Measurements from ENCODE around the gene CRPPA. TPM values are rescaled to one million over a fixed set of nuclear protein-coding genes. Genes with fewer than 3 reads are reported as not detected.
"Not testable (repeated sequence)": the region's sequence is repeated elsewhere in the genome, so short reads cannot be mapped to it uniquely, and the experiment has no call there.

The CRPPA gene
- total RNA-seq, 2 donors from 2014 or later, result 0.81 to 0.99 TPM

- H3K9me3 ChIP-seq (ENCODE audit: control insufficient read depth, low read length, poor library complexity, severe bottlenecking), result no peaks in the 10 kb centered on the region
- DNase-seq (no peak), ATAC-seq (no peak)
- Mint-ChIP-seq H3K4me1 (no peaks in the 10 kb centered on the region), H3K4me3 (no peak overlapping the region), H3K36me3 (ENCODE audit: low read depth) (peaks cover 4% of the 10 kb centered on the region), H3K27ac (no peak overlapping the region), H3K27me3 (no peaks in the 10 kb centered on the region)
Observed at GRCh38 chr7:16399265-16399831, 22.0 kb downstream of the CRPPA start.

GRCh38 chr7:16398146-16399017, 23.0 kb downstream of the CRPPA start:
- H3K36me3 Mint-ChIP-seq (ENCODE audit: low read depth), result peaks cover 4% of the 10 kb centered on the region
- H3K4me3 Mint-ChIP-seq, result no peak overlapping the region
- H3K9me3 ChIP-seq (ENCODE audit: control insufficient read depth, low read length, poor library complexity, severe bottlenecking), result no peaks in the 10 kb centered on the region
- H3K4me1 Mint-ChIP-seq, result no peaks in the 10 kb centered on the region
- no peaks in the 10 kb centered on the region for H3K27me3 Mint-ChIP-seq
- no peak for DNase-seq
- ATAC-seq, result no peak
- no peak overlapping the region for H3K27ac Mint-ChIP-seq

DNA sequence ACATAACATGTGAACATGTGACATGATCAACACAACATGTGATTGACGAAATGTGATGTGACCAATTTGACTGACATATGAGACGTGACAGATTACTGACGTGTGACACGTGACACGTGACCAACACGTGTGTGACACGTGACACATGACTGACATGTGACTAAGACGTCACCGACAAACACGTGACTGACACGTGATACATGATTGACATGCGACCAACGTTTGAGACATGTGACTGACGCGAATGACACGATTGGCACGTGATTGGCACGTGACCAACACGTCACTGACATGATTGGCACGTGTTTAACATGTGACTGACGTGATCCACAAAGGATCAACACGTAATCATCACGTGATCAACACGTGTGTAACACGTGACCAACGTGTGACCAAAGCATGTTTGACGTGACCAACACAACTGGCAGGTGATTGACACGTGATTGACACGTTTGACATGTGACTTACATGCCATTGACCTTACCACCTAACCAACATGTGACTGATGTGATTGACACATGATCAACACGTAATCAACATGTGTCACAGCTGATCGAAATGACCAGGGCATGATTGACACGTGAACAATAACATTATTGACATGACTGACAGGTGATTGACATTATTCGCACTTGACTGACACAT, 23.7 kb downstream of the CRPPA start:
- ATAC-seq, result no peak
- Mint-ChIP-seq H3K4me1 (no peaks in the 10 kb centered on the region), H3K27ac (no peak overlapping the region), H3K36me3 (ENCODE audit: low read depth) (peaks cover 1% of the 10 kb centered on the region), H3K27me3 (no peaks in the 10 kb centered on the region), H3K4me3 (no peak overlapping the region)
- H3K9me3 ChIP-seq (ENCODE audit: control insufficient read depth, low read length, poor library complexity, severe bottlenecking), result no peaks in the 10 kb centered on the region
- DNase-seq, result no peak

GRCh38 chr7:16396766-16397500, 24.4 kb downstream of the CRPPA start:
- Mint-ChIP-seq H3K27me3 (no peaks in the 10 kb centered on the region), H3K27ac (no peak overlapping the region), H3K36me3 (ENCODE audit: low read depth) (no peaks in the 10 kb centered on the region), H3K4me1 (no peaks in the 10 kb centered on the region), H3K4me3 (no peak overlapping the region)
- no peak for DNase-seq
- H3K9me3 ChIP-seq (ENCODE audit: control insufficient read depth, low read length, poor library complexity, severe bottlenecking), result no peaks in the 10 kb centered on the region
- ATAC-seq, result no peak

GRCh38 chr7:16395121-16395520, 26.2 kb downstream of the CRPPA start:
- Mint-ChIP-seq H3K27ac (no peak overlapping the region), H3K27me3 (no peaks in the 10 kb centered on the region), H3K4me3 (no peak overlapping the region), H3K4me1 (no peaks in the 10 kb centered on the region), H3K36me3 (ENCODE audit: low read depth) (no peaks in the 10 kb centered on the region)
- DNase-seq (no peak), ATAC-seq (no peak)
- no peaks in the 10 kb centered on the region for H3K9me3 ChIP-seq (ENCODE audit: control insufficient read depth, low read length, poor library complexity, severe bottlenecking)

DNA sequence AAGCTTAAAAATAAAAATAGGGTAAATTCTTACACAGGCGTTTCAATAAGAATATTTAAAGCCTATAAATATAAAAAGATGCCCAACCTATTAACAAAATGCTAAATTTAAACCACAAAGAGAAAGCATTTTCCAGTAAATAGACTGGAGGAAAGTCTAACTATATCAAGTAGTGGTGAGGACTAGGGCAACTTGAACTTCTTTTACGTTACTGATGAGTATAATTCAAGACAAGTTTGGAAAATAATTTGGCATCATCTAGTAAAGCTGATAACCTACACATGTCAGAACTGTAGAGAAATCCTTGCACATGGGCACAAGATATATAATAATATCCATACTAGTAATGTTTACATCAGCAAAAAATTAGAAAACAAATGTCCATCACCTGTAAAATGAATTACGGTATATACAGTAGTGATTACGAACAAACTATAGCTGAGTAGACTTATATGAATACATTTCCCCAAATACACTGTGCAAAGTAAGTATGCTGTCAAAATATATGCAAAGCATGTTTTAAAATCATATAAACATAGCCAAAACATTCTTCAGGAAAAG, 27.4 kb downstream of the CRPPA start:
- Mint-ChIP-seq H3K27me3 (no peaks in the 10 kb centered on the region), H3K36me3 (ENCODE audit: low read depth) (peaks cover 4% of the 10 kb centered on the region), H3K4me1 (no peaks in the 10 kb centered on the region), H3K4me3 (no peak overlapping the region), H3K27ac (no peak overlapping the region)
- ATAC-seq (no peak), DNase-seq (no peak)
- H3K9me3 ChIP-seq (ENCODE audit: control insufficient read depth, low read length, poor library complexity, severe bottlenecking), result no peaks in the 10 kb centered on the region

GRCh38 chr7:16392990-16393523, 28.3 kb downstream of the CRPPA start:
- DNase-seq (no peak), ATAC-seq (no peak)
- Mint-ChIP-seq H3K27ac (no peak overlapping the region), H3K27me3 (no peaks in the 10 kb centered on the region), H3K4me3 (no peak overlapping the region), H3K4me1 (no peaks in the 10 kb centered on the region), H3K36me3 (ENCODE audit: low read depth) (peaks cover 4% of the 10 kb centered on the region)
- no peaks in the 10 kb centered on the region for H3K9me3 ChIP-seq (ENCODE audit: control insufficient read depth, low read length, poor library complexity, severe bottlenecking)

GRCh38 chr7:16383786-16384185, 37.6 kb downstream of the CRPPA start:
- H3K4me1 Mint-ChIP-seq; H3K9me3 ChIP-seq (ENCODE audit: control insufficient read depth, low read length, poor library complexity, severe bottlenecking); H3K4me3 Mint-ChIP-seq; H3K36me3 Mint-ChIP-seq (ENCODE audit: low read depth); H3K27me3 Mint-ChIP-seq; H3K27ac Mint-ChIP-seq; DNase-seq; ATAC-seq: not testable (repeated sequence)

- not testable (repeated sequence) for DNase-seq; H3K27ac Mint-ChIP-seq; H3K9me3 ChIP-seq (ENCODE audit: control insufficient read depth, low read length, poor library complexity, severe bottlenecking); ATAC-seq; H3K27me3 Mint-ChIP-seq; H3K36me3 Mint-ChIP-seq (ENCODE audit: low read depth); H3K4me3 Mint-ChIP-seq; H3K4me1 Mint-ChIP-seq
Observed at GRCh38 chr7:16383103-16383502, 38.2 kb downstream of the CRPPA start.

Other genes starting within 250 kb of the CRPPA start
- not detected for gene SOSTDC1, start 44.2 kb upstream of the CRPPA start, total RNA-seq
- not detected for gene LRRC72, start 105.3 kb upstream of the CRPPA start, total RNA-seq
- gene ANKMY2, start 224.2 kb upstream of the CRPPA start, total RNA-seq, result 1 to 10 TPM; 6.8 to 6.9 TPM
- 10 to 100 TPM; 24.0 to 29.4 TPM for gene BZW2, start 224.6 kb upstream of the CRPPA start, total RNA-seq